AG09309 (cell line): Measurements from ENCODE around the gene NINJ2.
"Not testable (repeated sequence)": the region's sequence is repeated elsewhere in the genome, so short reads cannot be mapped to it uniquely, and the experiment has no call there.

Experiments used
- DNase-seq: peaks from one replicate; pipeline ENCODE4 v3.0.0-alpha.2; 2010; ENCODE audit warnings: low read depth
- H3K4me3 ChIP-seq: 2 replicates; pipeline ENCODE4 v1.5.1; 2011; ENCODE audit warnings: mild to moderate bottlenecking, low read depth, low read length, moderate library complexity; ENCODE audit not compliant: control insufficient read depth
- CTCF ChIP-seq: IDR thresholded peaks from 2 replicates; pipeline ENCODE4 v1.5.1; 2011; ENCODE audit warnings: mild to moderate bottlenecking, low read depth, low read length, inconsistent platforms; ENCODE audit not compliant: insufficient read depth, control insufficient read depth; ENCODE audit errors: missing control alignments

Gene NINJ2

DNA sequence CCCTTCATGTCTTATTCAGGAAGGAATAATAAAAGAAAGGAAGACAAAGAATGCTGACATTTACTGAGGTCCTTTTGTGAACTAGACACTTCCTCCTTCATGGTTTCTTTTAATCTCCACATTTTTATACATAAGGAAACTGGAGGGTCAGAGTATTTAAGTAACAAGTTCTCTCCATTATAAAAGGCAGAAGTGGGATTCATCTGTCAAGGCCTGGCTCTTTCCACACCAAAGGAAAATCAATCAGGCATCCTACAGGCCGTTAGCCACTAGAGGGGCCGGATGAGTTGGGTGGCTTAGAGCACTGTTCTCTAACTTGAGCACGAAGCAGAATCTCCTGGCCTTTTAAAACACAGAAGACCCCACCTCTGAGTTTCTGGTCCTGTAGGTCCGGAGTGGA, 36.8 kb upstream of the NINJ2 start:
- no peak for TF ChIP-seq CTCF
- no peak overlapping the region for H3K4me3 ChIP-seq
- DNase-seq = no peak

DNA sequence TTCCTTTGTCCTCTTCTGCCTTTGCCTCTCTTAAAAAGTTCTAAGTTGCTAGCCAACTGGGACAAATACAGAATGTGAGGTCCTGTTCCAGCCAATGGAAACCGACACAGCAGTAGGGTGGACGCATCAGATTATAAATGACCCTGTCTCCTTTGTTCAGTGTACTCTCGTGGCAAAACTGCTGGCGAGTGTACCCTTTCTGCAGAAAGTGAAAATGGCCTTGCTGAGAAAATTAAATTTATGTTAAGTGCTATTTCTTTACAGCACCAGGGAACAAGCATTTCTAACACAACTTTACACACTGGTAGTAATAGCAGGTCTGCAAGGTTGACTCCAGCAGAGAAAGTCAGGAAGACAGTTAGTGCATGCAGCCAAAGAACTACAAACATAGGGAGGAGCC, 35.0 kb upstream of the NINJ2 start:
- H3K4me3 ChIP-seq, DNase-seq: not testable (repeated sequence)

- DNase-seq = no peak
- H3K4me3 ChIP-seq = no peak overlapping the region
- no peak for TF ChIP-seq CTCF
Measured at GRCh38 chr12:697481-697880, 34.2 kb upstream of the NINJ2 start.

DNA sequence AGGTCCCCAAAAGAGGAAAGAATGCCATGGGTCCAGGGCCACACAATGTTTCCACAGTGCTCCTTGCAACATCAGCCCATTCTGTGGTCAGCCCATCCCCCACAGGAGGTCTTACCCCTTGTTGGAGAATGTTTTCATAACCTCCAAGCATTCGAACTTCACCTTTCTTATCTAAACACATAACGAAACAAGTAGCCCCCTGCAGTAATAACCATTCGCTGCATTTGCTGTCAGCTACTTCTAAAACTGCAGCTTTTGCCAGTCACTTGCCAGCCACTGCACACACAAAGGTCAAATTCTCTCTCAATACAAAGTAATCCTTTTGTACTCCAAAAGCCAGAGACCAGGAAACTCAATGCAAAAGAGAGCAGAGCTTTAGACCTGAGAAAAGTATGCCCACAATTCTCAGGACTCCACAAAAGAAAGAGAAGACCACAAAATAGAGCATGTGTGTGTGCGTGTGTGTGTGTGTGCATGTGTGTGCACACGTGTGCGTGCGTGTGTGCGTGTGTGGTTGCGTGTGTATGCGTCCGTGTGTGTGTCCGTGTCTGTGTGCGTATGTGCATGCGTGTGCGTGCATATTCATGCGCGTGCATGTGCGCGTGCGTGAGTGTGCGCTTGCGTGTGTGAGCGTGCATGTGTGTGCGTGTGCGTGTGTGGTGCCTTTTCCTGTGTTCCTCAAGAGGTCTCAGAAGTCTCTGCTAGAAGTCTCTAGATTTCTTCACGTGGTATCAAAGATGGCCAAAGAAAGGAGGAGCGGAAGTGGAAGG, 31.7 kb upstream of the NINJ2 start:
- no peak for DNase-seq
- TF ChIP-seq CTCF = no peak
- H3K4me3 ChIP-seq = no peak overlapping the region

GRCh38 chr12:693934-694533, 30.8 kb upstream of the NINJ2 start:
- TF ChIP-seq CTCF = no peak
- no peak for DNase-seq
- no peak overlapping the region for H3K4me3 ChIP-seq

DNA sequence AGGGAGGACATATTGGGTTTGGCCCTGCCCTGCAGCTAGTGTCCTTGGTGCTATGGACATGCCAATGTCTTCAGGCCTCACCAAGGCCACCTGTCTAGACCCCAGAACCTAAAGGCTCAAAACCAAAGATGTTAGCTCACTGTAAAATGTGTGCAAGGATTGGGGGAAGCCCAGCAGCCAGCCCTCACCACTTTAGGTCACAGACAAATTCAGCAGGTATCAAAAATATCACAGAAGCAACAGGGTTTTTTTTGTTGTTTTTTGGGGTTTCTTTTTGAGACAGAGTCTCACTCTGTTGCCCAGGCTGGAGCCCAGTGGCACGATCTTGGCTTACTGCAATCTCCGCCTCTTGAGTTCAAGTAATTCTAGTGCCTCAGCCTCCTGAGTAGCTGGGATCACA, 29.0 kb upstream of the NINJ2 start:
- no peak overlapping the region for H3K4me3 ChIP-seq
- TF ChIP-seq CTCF = no peak
- DNase-seq = no peak

GRCh38 chr12:690466-690865, 27.2 kb upstream of the NINJ2 start:
- no peak for TF ChIP-seq CTCF
- DNase-seq = no peak
- no peak overlapping the region for H3K4me3 ChIP-seq
